ENCODE results near the gene THEMIS. TPM values are rescaled to one million over a fixed set of nuclear protein-coding genes. Genes with fewer than 3 reads are reported as not detected.

THEMIS gene
- total RNA-seq, 4 donors from 2014 or later = 1.6 TPM; not detected in 3

GRCh38 chr6:127917766-127918165 lies 16.9 kb upstream of the THEMIS start:
- no peaks in the 10 kb centered on the region for H3K27me3 ChIP-seq
- H3K27ac ChIP-seq = no peak overlapping the region
- no peaks in the 10 kb centered on the region for H3K36me3 ChIP-seq
- H3K4me3 ChIP-seq = no peak overlapping the region
- H3K4me1 ChIP-seq = no peaks in the 10 kb centered on the region
- no peaks in the 10 kb centered on the region for H3K9me3 ChIP-seq
- no peak for DNase-seq (ENCODE audit: low spot score in 2 of 2)
- 90% methylated on average over 1 of the region's 1 CpG for WGBS
- no peak for TF ChIP-seq EP300 (IDR thresholded peaks at IDR 0.05)
- TF ChIP-seq, protein P1, sequence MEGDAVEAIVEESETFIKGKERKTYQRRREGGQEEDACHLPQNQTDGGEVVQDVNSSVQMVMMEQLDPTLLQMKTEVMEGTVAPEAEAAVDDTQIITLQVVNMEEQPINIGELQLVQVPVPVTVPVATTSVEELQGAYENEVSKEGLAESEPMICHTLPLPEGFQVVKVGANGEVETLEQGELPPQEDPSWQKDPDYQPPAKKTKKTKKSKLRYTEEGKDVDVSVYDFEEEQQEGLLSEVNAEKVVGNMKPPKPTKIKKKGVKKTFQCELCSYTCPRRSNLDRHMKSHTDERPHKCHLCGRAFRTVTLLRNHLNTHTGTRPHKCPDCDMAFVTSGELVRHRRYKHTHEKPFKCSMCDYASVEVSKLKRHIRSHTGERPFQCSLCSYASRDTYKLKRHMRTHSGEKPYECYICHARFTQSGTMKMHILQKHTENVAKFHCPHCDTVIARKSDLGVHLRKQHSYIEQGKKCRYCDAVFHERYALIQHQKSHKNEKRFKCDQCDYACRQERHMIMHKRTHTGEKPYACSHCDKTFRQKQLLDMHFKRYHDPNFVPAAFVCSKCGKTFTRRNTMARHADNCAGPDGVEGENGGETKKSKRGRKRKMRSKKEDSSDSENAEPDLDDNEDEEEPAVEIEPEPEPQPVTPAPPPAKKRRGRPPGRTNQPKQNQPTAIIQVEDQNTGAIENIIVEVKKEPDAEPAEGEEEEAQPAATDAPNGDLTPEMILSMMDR (IDR thresholded peaks at IDR 0.05) = no peak
- TF ChIP-seq POLR2A (IDR thresholded peaks at IDR 0.05) = no peak
- no peak for TF ChIP-seq POLR2AphosphoS5 (IDR thresholded peaks at IDR 0.05)

DNA sequence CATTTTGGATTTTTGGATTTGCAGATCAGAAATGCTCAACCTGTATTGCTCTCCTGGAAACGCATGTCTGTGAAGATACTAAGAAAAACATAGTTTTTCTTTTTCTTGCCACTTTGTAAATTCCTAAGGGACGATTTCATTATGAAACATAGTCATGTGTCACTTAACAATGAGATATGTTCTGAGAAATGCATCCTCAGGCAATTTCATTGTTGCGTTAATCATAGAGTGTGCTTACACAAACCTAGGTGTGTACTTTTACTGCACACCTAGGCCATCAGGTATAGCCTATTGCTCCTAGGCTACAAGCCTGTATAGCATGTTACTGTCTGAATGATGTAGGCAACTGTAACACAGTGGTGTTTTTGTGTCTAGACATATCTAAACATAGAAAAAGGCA lies 13.4 kb upstream of the THEMIS start:
- Histone ChIP-seq H3K9me3 (no peaks in the 10 kb centered on the region), H3K36me3 (no peaks in the 10 kb centered on the region), H3K4me1 (no peaks in the 10 kb centered on the region), H3K4me3 (no peak overlapping the region), H3K27me3 (no peaks in the 10 kb centered on the region), H3K27ac (no peak overlapping the region)
- TF ChIP-seq, protein P1 (IDR thresholded peaks at IDR 0.05) = no peak
- no peak for TF ChIP-seq EP300 (IDR thresholded peaks at IDR 0.05)
- no peak for TF ChIP-seq POLR2A (IDR thresholded peaks at IDR 0.05)
- TF ChIP-seq POLR2AphosphoS5 (IDR thresholded peaks at IDR 0.05) = no peak
- DNase-seq (ENCODE audit: low spot score in 2 of 2) = no peak
- WGBS = 45% methylated on average over 3 of the region's 3 CpGs

DNA sequence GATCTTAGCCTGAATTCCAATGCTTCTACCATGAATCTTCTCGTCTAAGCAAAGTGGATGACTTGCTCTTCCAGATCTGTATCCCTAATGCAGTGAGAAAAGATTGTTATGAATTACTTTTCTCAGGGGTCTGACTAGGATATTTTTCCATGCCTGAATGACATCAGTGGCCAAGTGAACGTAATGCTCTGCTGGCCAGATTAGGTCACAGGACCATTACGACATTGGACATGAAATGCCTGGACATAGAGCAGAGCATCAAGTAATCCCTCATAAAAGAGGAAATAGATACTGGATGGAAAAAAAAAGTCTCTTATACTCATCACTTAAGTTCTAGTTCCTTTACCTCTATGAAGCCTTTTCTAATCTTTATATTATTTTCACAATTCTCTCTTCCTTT lies 12.1 kb upstream of the THEMIS start:
- TF ChIP-seq, protein P1 (IDR thresholded peaks at IDR 0.05) = no peak
- no peak for TF ChIP-seq POLR2A (IDR thresholded peaks at IDR 0.05)
- TF ChIP-seq POLR2AphosphoS5 (IDR thresholded peaks at IDR 0.05) = no peak
- no peak for TF ChIP-seq EP300 (IDR thresholded peaks at IDR 0.05)
- WGBS = 54% methylated on average over 3 of the region's 3 CpGs
- Histone ChIP-seq H3K4me3 (no peak overlapping the region), H3K4me1 (no peaks in the 10 kb centered on the region), H3K27ac (no peak overlapping the region), H3K27me3 (no peaks in the 10 kb centered on the region), H3K36me3 (no peaks in the 10 kb centered on the region), H3K9me3 (no peaks in the 10 kb centered on the region)
- DNase-seq (ENCODE audit: low spot score in 2 of 2) = no peak

DNA sequence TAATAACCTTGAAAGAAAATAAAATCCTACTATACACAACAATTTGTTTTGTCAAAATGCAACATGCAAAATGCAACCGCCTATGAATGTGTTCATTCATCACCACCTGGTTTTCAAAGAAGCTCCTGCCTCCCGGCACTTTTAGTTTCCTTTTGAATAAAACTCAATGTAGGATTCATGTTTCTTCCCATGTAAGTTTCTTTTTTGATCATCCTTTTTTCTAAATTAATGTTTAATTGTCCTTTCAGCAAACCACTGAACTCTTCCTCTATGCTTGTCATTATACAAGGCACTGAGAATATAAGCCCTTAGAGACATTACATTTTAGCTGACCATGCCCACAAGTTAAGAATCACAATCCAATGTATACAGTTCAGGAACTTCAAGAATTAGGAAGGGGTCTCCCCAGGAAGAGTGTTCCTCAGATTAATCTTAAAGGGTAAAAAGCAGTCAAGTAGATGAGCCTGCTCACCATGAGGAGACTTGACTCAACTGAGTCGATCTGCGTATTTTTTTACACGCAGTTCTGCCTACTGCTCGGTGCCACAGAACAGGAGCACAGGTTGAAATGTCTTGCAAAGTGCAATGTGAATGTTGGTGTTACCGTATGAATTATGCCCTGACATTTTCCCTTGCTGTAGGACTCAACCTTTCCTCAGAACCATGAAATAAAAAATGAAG lies 7.2 kb upstream of the THEMIS start:
- TF ChIP-seq POLR2A (IDR thresholded peaks at IDR 0.05) (no peak), POLR2AphosphoS5 (IDR thresholded peaks at IDR 0.05) (no peak), EP300 (IDR thresholded peaks at IDR 0.05) (no peak)
- TF ChIP-seq, protein P1 (IDR thresholded peaks at IDR 0.05) = no peak
- no peak for DNase-seq (ENCODE audit: low spot score in 2 of 2)
- Histone ChIP-seq H3K4me3 (no peak overlapping the region), H3K27ac (no peak overlapping the region), H3K9me3 (no peaks in the 10 kb centered on the region), H3K4me1 (no peaks in the 10 kb centered on the region), H3K27me3 (no peaks in the 10 kb centered on the region), H3K36me3 (no peaks in the 10 kb centered on the region)
- 92% methylated on average over 7 of the region's 7 CpGs for WGBS

DNA sequence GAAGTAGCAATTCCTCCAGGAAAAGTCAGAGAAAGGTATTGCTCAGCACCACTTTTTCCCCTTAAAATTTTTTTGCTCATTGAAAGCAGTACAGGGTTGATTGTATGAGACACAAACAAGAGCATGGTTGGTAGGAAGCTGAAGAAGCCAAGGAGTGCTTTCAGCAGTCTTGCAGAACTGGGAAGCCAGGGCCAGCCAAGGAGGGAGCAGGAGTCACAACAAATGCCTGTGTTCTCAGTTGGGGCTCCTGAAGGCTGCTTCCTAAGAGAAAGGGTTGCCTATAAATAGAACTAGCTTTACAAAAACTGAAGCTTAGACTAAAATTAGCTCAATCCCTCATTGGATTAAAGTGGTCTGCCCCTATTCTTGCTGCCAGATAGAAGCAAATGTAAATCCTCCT lies 3.3 kb upstream of the THEMIS start:
- H3K27me3 ChIP-seq = no peaks in the 10 kb centered on the region
- no peak overlapping the region for H3K27ac ChIP-seq
- no peaks in the 10 kb centered on the region for H3K9me3 ChIP-seq
- H3K4me1 ChIP-seq = no peaks in the 10 kb centered on the region
- TF ChIP-seq POLR2A (IDR thresholded peaks at IDR 0.05) (no peak), EP300 (IDR thresholded peaks at IDR 0.05) (no peak)
- H3K4me3 ChIP-seq = no peak overlapping the region
- no peak for DNase-seq (ENCODE audit: low spot score in 2 of 2)
- H3K36me3 ChIP-seq = no peaks in the 10 kb centered on the region

DNA sequence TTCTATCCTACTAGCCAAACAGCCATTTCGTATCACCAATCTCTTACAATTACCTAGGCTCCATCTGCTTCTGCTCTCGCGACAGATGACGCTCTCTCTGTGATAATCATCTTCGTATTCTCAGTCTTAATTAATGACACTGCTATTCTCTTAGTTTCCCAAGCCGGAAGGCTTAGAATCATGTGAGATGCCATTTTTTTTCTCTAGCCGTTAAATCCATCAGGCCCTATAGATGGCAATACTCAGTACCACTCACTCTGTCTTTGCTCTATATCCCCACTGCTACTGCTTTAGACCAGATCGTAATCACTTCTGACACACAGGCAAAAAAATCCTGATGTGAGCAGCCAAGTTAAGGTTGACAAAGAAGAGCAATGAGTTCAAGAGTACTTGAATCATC lies 2.1 kb upstream of the THEMIS start:
- Histone ChIP-seq H3K4me1 (no peaks in the 10 kb centered on the region), H3K27me3 (no peaks in the 10 kb centered on the region), H3K9me3 (no peaks in the 10 kb centered on the region), H3K27ac (no peak overlapping the region), H3K4me3 (no peak overlapping the region), H3K36me3 (no peaks in the 10 kb centered on the region)
- TF ChIP-seq POLR2A (IDR thresholded peaks at IDR 0.05) = no peak
- TF ChIP-seq EP300 (IDR thresholded peaks at IDR 0.05) = no peak
- TF ChIP-seq, protein P1 (IDR thresholded peaks at IDR 0.05) = no peak
- no peak for TF ChIP-seq POLR2AphosphoS5 (IDR thresholded peaks at IDR 0.05)
- WGBS = 91% methylated on average over 8 of the region's 8 CpGs
- DNase-seq (ENCODE audit: low spot score in 2 of 2) = no peak

Measured in suprapubic skin (tissue), 4 donors.